Activated CD8-positive, alpha-beta memory T cell treated with anti-CD3 and anti-CD28 coated beads, Interleukin-2, amount 10 ng/mL, durations not matched to agents 7 days and 5 days (primary cell): Measurements from ENCODE around the gene NEDD4L. TPM values are rescaled to one million over a fixed set of nuclear protein-coding genes. Genes with fewer than 3 reads are reported as not detected.
"Not testable (repeated sequence)": the region's sequence is repeated elsewhere in the genome, so short reads cannot be mapped to it uniquely, and the experiment has no call there.

Experiments
- ATAC-seq: fragments of 150-1000 bp; cut with Tn5 transposase; one replicate; pipeline ENCODE4 v1.10.0; 2021; ENCODE audit warnings: moderate library complexity
- CTCF ChIA-PET: fragments of 350-600 bp; sonication (Branson Sonifier 250); formaldehyde crosslinking; loops from one replicate; lab custom pipeline; 2021; ENCODE audit warnings: antibody characterized with exemption; lab: Charles Lee
- DNase-seq: peaks from one replicate; pipeline ENCODE4 v3.0.0-alpha.2; 2020
- H3K27ac Mint-ChIP-seq: one replicate; pipeline ENCODE4 v1.8.0; 2021; ENCODE audit warnings: mild to moderate bottlenecking, mixed read lengths
- H3K27me3 Mint-ChIP-seq: one replicate; pipeline ENCODE4 v1.8.0; 2021; ENCODE audit warnings: mixed read lengths
- H3K36me3 Mint-ChIP-seq: one replicate; pipeline ENCODE4 v1.8.0; 2021; ENCODE audit warnings: mild to moderate bottlenecking, mixed read lengths
- H3K4me1 Mint-ChIP-seq: one replicate; pipeline ENCODE4 v1.8.0; 2021; ENCODE audit warnings: mixed read lengths
- H3K4me3 Mint-ChIP-seq: one replicate; pipeline ENCODE4 v1.8.0; 2021; ENCODE audit warnings: mild to moderate bottlenecking, moderate library complexity, mixed read lengths
- H3K9me3 Mint-ChIP-seq: one replicate; pipeline ENCODE4 v1.8.0; 2022; ENCODE audit warnings: low read depth, mixed read lengths
- total RNA-seq, 2 experiments: library from RNA; stranded (reverse); gene quantifications; one replicate each; pipeline ENCODE4 v1.2.3, GENCODE V29; 2021

Gene NEDD4L
- total RNA-seq, 2 experiments from 2014 or later, result 1.4 to 4.2 TPM

GRCh38 chr18:58050963-58051362 lies 6.9 kb downstream of the NEDD4L start:
- CTCF ChIA-PET, H3K4me3 Mint-ChIP-seq, DNase-seq, H3K27ac Mint-ChIP-seq, ATAC-seq, H3K36me3 Mint-ChIP-seq, H3K4me1 Mint-ChIP-seq, H3K9me3 Mint-ChIP-seq: not testable (repeated sequence)
- peaks cover 27% of the 10 kb centered on the region for H3K27me3 Mint-ChIP-seq

- Mint-ChIP-seq H3K4me1 (no peaks in the 10 kb centered on the region), H3K27ac (no peak overlapping the region), H3K4me3 (no peak overlapping the region), H3K9me3 (no peaks in the 10 kb centered on the region), H3K27me3 (peaks cover 18% of the 10 kb centered on the region), H3K36me3 (no peaks in the 10 kb centered on the region)
- no peak for ATAC-seq
- CTCF ChIA-PET, result interaction anchor here (0.6 to 1.6 kb wide), 5 partner anchors 9 to 130 kb away, joined by 3 to 6 read pairs (median 4); no protein-coding TSS in a partner anchor
- DNase-seq, result no peak
Measured at GRCh38 chr18:58051765-58052460, 7.9 kb downstream of the NEDD4L start.

- peaks cover 11% of the 10 kb centered on the region for H3K27me3 Mint-ChIP-seq
- no peak for DNase-seq
- no peak overlapping the region for H3K4me3 Mint-ChIP-seq
- H3K9me3 Mint-ChIP-seq, result no peaks in the 10 kb centered on the region
- H3K27ac Mint-ChIP-seq, result no peak overlapping the region
- no peak for ATAC-seq
- no peaks in the 10 kb centered on the region for H3K36me3 Mint-ChIP-seq
- no peaks in the 10 kb centered on the region for H3K4me1 Mint-ChIP-seq
- CTCF ChIA-PET, result interaction anchor here (1.2 to 1.6 kb wide), 3 partner anchors 10 to 128 kb away, joined by 4 to 6 read pairs (median 4); no protein-coding TSS in a partner anchor
Measured at GRCh38 chr18:58052960-58053359, 8.9 kb downstream of the NEDD4L start.

GRCh38 chr18:58054041-58054781 lies 10.2 kb downstream of the NEDD4L start:
- H3K36me3 Mint-ChIP-seq, result no peaks in the 10 kb centered on the region
- DNase-seq, result no peak
- CTCF ChIA-PET, result no interaction called here
- peaks cover 11% of the 10 kb centered on the region for H3K27me3 Mint-ChIP-seq
- no peak overlapping the region for H3K4me3 Mint-ChIP-seq
- H3K27ac Mint-ChIP-seq, result no peak overlapping the region
- H3K4me1 Mint-ChIP-seq, result no peaks in the 10 kb centered on the region
- no peak for ATAC-seq
- no peaks in the 10 kb centered on the region for H3K9me3 Mint-ChIP-seq

GRCh38 chr18:58055890-58056558 lies 12.0 kb downstream of the NEDD4L start:
- CTCF ChIA-PET, result interaction anchor here (0.9 to 1.6 kb wide), 4 partner anchors 10 to 66 kb away, joined by 3 to 4 read pairs (median 3); partner anchors contain the start of gene NEDD4L
- Mint-ChIP-seq H3K36me3 (no peaks in the 10 kb centered on the region), H3K9me3 (no peaks in the 10 kb centered on the region), H3K27me3 (peaks cover 11% of the 10 kb centered on the region), H3K4me1 (no peaks in the 10 kb centered on the region), H3K4me3 (no peak overlapping the region), H3K27ac (no peak overlapping the region)
- no peak for ATAC-seq
- DNase-seq, result no peak

- CTCF ChIA-PET, result interaction anchor here (1.3 to 1.6 kb wide), 3 partner anchors 9 to 40 kb away, joined by 3 to 4 read pairs (median 3); partner anchors contain the start of gene NEDD4L
Measured at GRCh38 chr18:58056852-58057251, 12.8 kb downstream of the NEDD4L start.

GRCh38 chr18:58057291-58057965 lies 13.4 kb downstream of the NEDD4L start:
- DNase-seq (no peak), ATAC-seq (no peak)
- H3K27ac Mint-ChIP-seq, result no peak overlapping the region
- CTCF ChIA-PET, result interaction anchor here (1.3 kb wide), 1 partner anchor 14 kb away, joined by 3 read pairs; the partner anchor contains the start of gene NEDD4L
- no peaks in the 10 kb centered on the region for H3K9me3 Mint-ChIP-seq
- H3K4me3 Mint-ChIP-seq, result no peak overlapping the region
- H3K36me3 Mint-ChIP-seq, result no peaks in the 10 kb centered on the region
- peaks cover 11% of the 10 kb centered on the region for H3K27me3 Mint-ChIP-seq
- no peaks in the 10 kb centered on the region for H3K4me1 Mint-ChIP-seq

More at GRCh38 chr18:58056852-58057251, 12.8 kb downstream of the NEDD4L start:
- Mint-ChIP-seq H3K36me3 (no peaks in the 10 kb centered on the region), H3K27me3 (peaks cover 11% of the 10 kb centered on the region), H3K27ac (no peak overlapping the region), H3K9me3 (no peaks in the 10 kb centered on the region), H3K4me1 (no peaks in the 10 kb centered on the region), H3K4me3 (no peak overlapping the region)
- DNase-seq, result no peak
- ATAC-seq, result no peak

GRCh38 chr18:58058720-58059119 lies 14.7 kb downstream of the NEDD4L start:
- Mint-ChIP-seq H3K4me1 (no peaks in the 10 kb centered on the region), H3K27ac (no peak overlapping the region), H3K36me3 (no peaks in the 10 kb centered on the region), H3K27me3 (peaks cover 9% of the 10 kb centered on the region), H3K4me3 (no peak overlapping the region), H3K9me3 (no peaks in the 10 kb centered on the region)
- ATAC-seq (no peak), DNase-seq (no peak)
- CTCF ChIA-PET, result no interaction called here

- CTCF ChIA-PET, result no interaction called here
Measured at GRCh38 chr18:58060254-58060653, 16.2 kb downstream of the NEDD4L start.

GRCh38 chr18:58061349-58061748 lies 17.3 kb downstream of the NEDD4L start:
- no peaks in the 10 kb centered on the region for H3K27me3 Mint-ChIP-seq
- H3K4me3 Mint-ChIP-seq, result no peak overlapping the region
- DNase-seq (no peak), ATAC-seq (no peak)
- H3K9me3 Mint-ChIP-seq, result no peaks in the 10 kb centered on the region
- H3K4me1 Mint-ChIP-seq, result no peaks in the 10 kb centered on the region
- CTCF ChIA-PET, result interaction anchor here (1.0 kb wide), 1 partner anchor 9 kb away, joined by 3 read pairs; no protein-coding TSS in a partner anchor
- H3K36me3 Mint-ChIP-seq, result no peaks in the 10 kb centered on the region
- H3K27ac Mint-ChIP-seq, result no peak overlapping the region

More at GRCh38 chr18:58060254-58060653, 16.2 kb downstream of the NEDD4L start:
- H3K4me3 Mint-ChIP-seq, result no peak overlapping the region
- no peaks in the 10 kb centered on the region for H3K36me3 Mint-ChIP-seq
- DNase-seq, result no peak
- no peaks in the 10 kb centered on the region for H3K9me3 Mint-ChIP-seq
- H3K4me1 Mint-ChIP-seq, result no peaks in the 10 kb centered on the region
- H3K27ac Mint-ChIP-seq, result no peak overlapping the region
- ATAC-seq, result no peak
- no peaks in the 10 kb centered on the region for H3K27me3 Mint-ChIP-seq

- H3K36me3 Mint-ChIP-seq, result no peaks in the 10 kb centered on the region
- H3K27me3 Mint-ChIP-seq, result peaks cover 3% of the 10 kb centered on the region
- H3K4me3 Mint-ChIP-seq, result no peak overlapping the region
- CTCF ChIA-PET, result no interaction called here
- no peaks in the 10 kb centered on the region for H3K9me3 Mint-ChIP-seq
- ATAC-seq (no peak), DNase-seq (no peak)
- H3K4me1 Mint-ChIP-seq, result no peaks in the 10 kb centered on the region
- H3K27ac Mint-ChIP-seq, result no peak overlapping the region
Measured at GRCh38 chr18:58064406-58064998, 20.5 kb downstream of the NEDD4L start.

- H3K36me3 Mint-ChIP-seq, result no peaks in the 10 kb centered on the region
- CTCF ChIA-PET, result interaction anchor here (1.9 kb wide), 1 partner anchor 10 kb away, joined by 4 read pairs; no protein-coding TSS in a partner anchor
- no peaks in the 10 kb centered on the region for H3K4me1 Mint-ChIP-seq
- no peak for ATAC-seq
- H3K4me3 Mint-ChIP-seq, result no peak overlapping the region
- H3K9me3 Mint-ChIP-seq, result no peaks in the 10 kb centered on the region
- no peak for DNase-seq
- H3K27ac Mint-ChIP-seq, result no peak overlapping the region
- peaks cover 7% of the 10 kb centered on the region for H3K27me3 Mint-ChIP-seq
Measured at GRCh38 chr18:58065956-58066355, 21.9 kb downstream of the NEDD4L start.
